KMS-11 (cell line): ENCODE data around the gene GRIK1.

Experiments
- H2AFZ ChIP-seq: fragments of 200-600 bp; sonication (generic); 2 replicates; pipeline ENCODE4 v1.6.1; 2016; ENCODE audit warnings: antibody characterized with exemption, mixed run types, low read depth
- H3K27ac ChIP-seq: fragments of 200-600 bp; sonication (generic); 2 replicates; pipeline ENCODE4 v1.6.1; 2016; ENCODE audit warnings: mild to moderate bottlenecking, mixed run types
- H3K27me3 ChIP-seq: fragments of 200-600 bp; sonication (generic); 2 replicates; pipeline ENCODE4 v1.6.1; 2017; ENCODE audit warnings: mild to moderate bottlenecking, low read depth, mixed run types, moderate library complexity; ENCODE audit not compliant: insufficient read depth
- H3K36me3 ChIP-seq: fragments of 200-600 bp; sonication (generic); 2 replicates; pipeline ENCODE4 v1.6.1; 2017; ENCODE audit warnings: mild to moderate bottlenecking, mixed run types; ENCODE audit not compliant: insufficient read depth
- H3K4me1 ChIP-seq: fragments of 200-600 bp; sonication (generic); 2 replicates; pipeline ENCODE4 v1.6.1; 2016; ENCODE audit warnings: mild to moderate bottlenecking, low read depth, mixed run types; ENCODE audit not compliant: poor library complexity, severe bottlenecking
- H3K4me2 ChIP-seq: fragments of 200-600 bp; sonication (generic); 2 replicates; pipeline ENCODE4 v1.7.0; 2016; ENCODE audit warnings: mild to moderate bottlenecking, mixed run types
- H3K4me3 ChIP-seq: fragments of 200-600 bp; sonication (generic); IDR thresholded peaks from 2 replicates; pipeline ENCODE4 v1.6.1; 2017; ENCODE audit warnings: low read depth, low read length, mixed read lengths; ENCODE audit not compliant: insufficient read depth
- H3K79me2 ChIP-seq: fragments of 200-600 bp; sonication (generic); 2 replicates; pipeline ENCODE4 v1.6.1; 2016; ENCODE audit warnings: low read depth, mixed run types; ENCODE audit not compliant: insufficient read depth
- H3K9ac ChIP-seq: fragments of 200-600 bp; sonication (generic); 2 replicates; pipeline ENCODE4 v1.6.1; 2016; ENCODE audit warnings: mild to moderate bottlenecking, mixed run types
- H4K20me1 ChIP-seq: fragments of 200-600 bp; sonication (generic); 2 replicates; pipeline ENCODE4 v1.6.1; 2016; ENCODE audit warnings: mild to moderate bottlenecking, mixed run types; ENCODE audit not compliant: insufficient read depth
- TF ChIP-seq, protein P1 (sequence below): fragments of 200-600 bp; sonication (generic); conservative IDR thresholded peaks from 2 replicates; pipeline ENCODE4 v1.6.1; 2017; ENCODE audit warnings: low read depth, mild to moderate bottlenecking, antibody characterized with exemption, low read length, moderate library complexity, mixed read lengths

The GRIK1 gene

DNA sequence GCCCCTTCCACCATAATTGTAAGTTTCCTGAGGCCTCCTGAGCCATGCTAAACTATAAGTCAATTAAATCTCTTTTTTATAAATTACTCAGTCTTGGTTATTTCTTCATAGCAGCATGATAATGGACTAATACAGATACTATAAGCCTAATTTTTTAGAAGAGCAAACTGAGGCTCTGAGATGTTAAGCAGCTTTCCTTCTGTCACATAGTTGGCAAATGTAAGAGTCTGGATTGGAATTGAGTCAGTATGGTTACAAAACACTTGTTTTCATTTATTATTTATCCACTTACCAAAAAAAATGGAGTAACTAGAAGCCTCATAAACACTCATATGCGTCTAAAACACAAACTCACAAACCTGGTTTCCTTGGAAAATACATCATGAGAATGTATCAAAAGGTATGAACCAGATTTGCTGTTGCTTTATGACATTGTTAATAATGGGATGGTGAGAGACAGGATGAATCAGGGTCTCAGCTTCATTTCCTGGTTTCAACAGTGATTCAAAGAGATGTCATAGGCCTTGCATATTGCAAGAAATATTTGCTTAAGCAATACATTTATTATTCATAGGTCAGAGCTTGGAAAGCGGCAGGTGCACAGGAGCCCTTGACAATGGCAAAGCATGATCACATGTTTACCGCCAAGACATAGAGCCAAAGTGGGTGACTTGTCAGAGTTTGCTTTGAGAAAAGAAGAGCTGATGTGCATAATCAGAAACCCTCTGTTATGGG, 221.5 kb downstream of the GRIK1 start:
- no peaks in the 10 kb centered on the region for H3K36me3 ChIP-seq
- H4K20me1 ChIP-seq, result no peaks in the 10 kb centered on the region
- H3K4me3 ChIP-seq, result no peak overlapping the region
- H3K4me1 ChIP-seq, result no peaks in the 10 kb centered on the region
- H3K4me2 ChIP-seq, result no peak overlapping the region
- H3K27ac ChIP-seq, result no peak overlapping the region
- no peak overlapping the region for H2AFZ ChIP-seq
- H3K79me2 ChIP-seq, result no peaks in the 10 kb centered on the region
- TF ChIP-seq, protein P1, sequence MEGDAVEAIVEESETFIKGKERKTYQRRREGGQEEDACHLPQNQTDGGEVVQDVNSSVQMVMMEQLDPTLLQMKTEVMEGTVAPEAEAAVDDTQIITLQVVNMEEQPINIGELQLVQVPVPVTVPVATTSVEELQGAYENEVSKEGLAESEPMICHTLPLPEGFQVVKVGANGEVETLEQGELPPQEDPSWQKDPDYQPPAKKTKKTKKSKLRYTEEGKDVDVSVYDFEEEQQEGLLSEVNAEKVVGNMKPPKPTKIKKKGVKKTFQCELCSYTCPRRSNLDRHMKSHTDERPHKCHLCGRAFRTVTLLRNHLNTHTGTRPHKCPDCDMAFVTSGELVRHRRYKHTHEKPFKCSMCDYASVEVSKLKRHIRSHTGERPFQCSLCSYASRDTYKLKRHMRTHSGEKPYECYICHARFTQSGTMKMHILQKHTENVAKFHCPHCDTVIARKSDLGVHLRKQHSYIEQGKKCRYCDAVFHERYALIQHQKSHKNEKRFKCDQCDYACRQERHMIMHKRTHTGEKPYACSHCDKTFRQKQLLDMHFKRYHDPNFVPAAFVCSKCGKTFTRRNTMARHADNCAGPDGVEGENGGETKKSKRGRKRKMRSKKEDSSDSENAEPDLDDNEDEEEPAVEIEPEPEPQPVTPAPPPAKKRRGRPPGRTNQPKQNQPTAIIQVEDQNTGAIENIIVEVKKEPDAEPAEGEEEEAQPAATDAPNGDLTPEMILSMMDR, result no peak
- H3K27me3 ChIP-seq, result no peaks in the 10 kb centered on the region
- no peak overlapping the region for H3K9ac ChIP-seq

DNA sequence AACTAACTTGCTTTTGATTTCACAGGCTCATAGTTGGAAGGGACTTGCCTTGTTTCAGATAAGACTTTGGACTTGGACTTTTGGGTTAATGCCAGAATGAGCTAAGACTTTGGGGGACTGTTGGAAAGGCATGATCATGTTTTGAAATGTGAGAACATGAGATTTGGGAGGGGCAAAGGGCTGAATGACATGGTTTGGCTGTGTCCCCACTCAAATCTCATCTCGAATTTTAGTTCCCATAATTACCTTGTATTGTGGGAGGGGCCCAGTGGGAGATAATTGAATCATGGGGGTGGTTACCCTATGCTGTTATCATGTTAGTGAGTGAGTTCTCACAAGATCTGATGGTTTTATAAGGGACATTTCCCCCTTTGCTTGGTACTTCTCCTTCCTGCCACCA, 222.1 kb downstream of the GRIK1 start:
- Histone ChIP-seq H3K79me2 (no peaks in the 10 kb centered on the region), H4K20me1 (no peaks in the 10 kb centered on the region), H3K36me3 (no peaks in the 10 kb centered on the region), H3K4me2 (no peak overlapping the region), H3K9ac (no peak overlapping the region), H2AFZ (no peak overlapping the region), H3K27me3 (no peaks in the 10 kb centered on the region), H3K4me3 (no peak overlapping the region), H3K4me1 (no peaks in the 10 kb centered on the region), H3K27ac (no peak overlapping the region)
- TF ChIP-seq, protein P1, result no peak

DNA sequence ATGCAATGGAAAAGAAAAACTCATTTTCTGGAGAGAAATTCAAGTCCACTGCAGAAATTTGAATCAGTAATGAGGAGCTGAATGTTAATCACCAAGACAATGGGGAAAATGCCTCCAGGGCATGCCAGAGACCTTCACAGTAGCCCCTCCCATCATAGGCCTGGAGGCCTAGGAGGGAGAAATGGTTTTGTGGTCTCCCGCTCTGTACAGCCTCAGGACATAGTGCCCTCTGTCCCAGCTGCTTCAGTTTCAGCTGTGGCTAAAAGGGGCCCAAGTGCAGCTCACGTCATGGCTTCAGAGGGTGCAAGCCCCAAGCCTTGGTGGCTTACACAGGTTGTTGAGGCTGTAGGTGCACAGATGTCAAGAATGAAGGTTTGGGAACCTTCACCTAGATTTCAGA, 223.0 kb downstream of the GRIK1 start:
- H3K4me1 ChIP-seq, result no peaks in the 10 kb centered on the region
- H3K27ac ChIP-seq, result no peak overlapping the region
- no peaks in the 10 kb centered on the region for H4K20me1 ChIP-seq
- no peaks in the 10 kb centered on the region for H3K27me3 ChIP-seq
- H3K36me3 ChIP-seq, result no peaks in the 10 kb centered on the region
- no peaks in the 10 kb centered on the region for H3K79me2 ChIP-seq
- H3K4me2 ChIP-seq, result no peak overlapping the region
- H3K9ac ChIP-seq, result no peak overlapping the region
- no peak overlapping the region for H2AFZ ChIP-seq
- H3K4me3 ChIP-seq, result no peak overlapping the region
- TF ChIP-seq, protein P1, result no peak

DNA sequence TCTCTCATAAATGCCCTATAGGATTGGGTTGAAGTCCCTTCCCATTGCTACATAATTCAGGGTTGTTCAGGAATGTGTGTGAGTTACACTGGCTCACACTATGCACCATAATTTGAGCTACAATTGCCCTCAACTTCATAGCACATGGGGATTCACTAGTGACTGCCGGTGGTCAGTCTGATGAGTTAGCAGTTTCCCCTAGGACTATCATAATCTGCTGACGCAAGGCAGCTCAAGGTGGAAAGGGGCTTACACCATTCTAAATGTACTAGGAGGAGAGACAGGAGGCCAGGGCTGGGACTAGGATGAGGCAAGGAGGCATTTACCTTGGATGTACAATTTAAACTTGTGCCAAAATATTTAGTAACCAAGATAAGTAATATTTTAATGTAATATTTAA, 224.7 kb downstream of the GRIK1 start:
- Histone ChIP-seq H3K36me3 (no peaks in the 10 kb centered on the region; the same call in 1 of the 2 replicates), H3K79me2 (no peaks in the 10 kb centered on the region), H3K4me3 (no peak overlapping the region), H3K4me2 (no peak overlapping the region), H4K20me1 (no peaks in the 10 kb centered on the region), H2AFZ (no peak overlapping the region), H3K9ac (no peak overlapping the region), H3K27ac (no peak overlapping the region), H3K27me3 (no peaks in the 10 kb centered on the region), H3K4me1 (no peaks in the 10 kb centered on the region)
- TF ChIP-seq, protein P1, result no peak
